Lung microvascular endothelial cell (primary cell): ENCODE results near the gene ENTPD6. TPM values are rescaled to one million over a fixed set of nuclear protein-coding genes. Genes with fewer than 3 reads are reported as not detected.

Experiments used
- DNase-seq, 2 donors: peaks; one replicate each; pipeline versions ENCODE4 v3.0.0 to v3.0.0-alpha.2; 2010; ENCODE audit warnings: low read depth in 2 of 2
- total RNA-seq: library from RNA; depleted of rRNA; stranded (reverse); fragments of >200 nt; gene quantifications from 2 replicates; pipeline ENCODE4 v1.2.1, GENCODE V29; 2014

ENTPD6 gene
- total RNA-seq, 1 donor from 2014 or later, result 51.4 TPM

GRCh38 chr20:25275813-25276532 lies 80.5 kb downstream of the ENTPD6 start:
- no peak for DNase-seq

Other genes starting within 250 kb of the ENTPD6 start
- gene CST7, start 246.4 kb upstream of the ENTPD6 start, total RNA-seq, result not detected in 2 replicates
- gene APMAP, start 203.0 kb upstream of the ENTPD6 start, total RNA-seq, result 63.9 and 68.2 TPM in 2 replicates
- 7.2 and 13.9 TPM in 2 replicates for gene ACSS1, start 137.6 kb upstream of the ENTPD6 start, total RNA-seq
- gene VSX1, start 113.6 kb upstream of the ENTPD6 start, total RNA-seq, result not detected in 2 replicates
- gene PYGB, start 52.4 kb downstream of the ENTPD6 start, total RNA-seq, result 62.3 and 63.9 TPM in 2 replicates
- gene ABHD12, start 195.1 kb downstream of the ENTPD6 start, total RNA-seq, result 20.0 and 23.2 TPM in 2 replicates
- 3.4 and 8.3 TPM in 2 replicates for gene GINS1, start 212.0 kb downstream of the ENTPD6 start, total RNA-seq